HCT116 (cell line): ENCODE results near the gene TNS3. TPM values are rescaled to one million over a fixed set of nuclear protein-coding genes. Genes with fewer than 3 reads are reported as not detected.

Experiments used
- ATAC-seq: fragments of 200-7000 bp; cut with Tn5 transposase; 2 replicates; pipeline ENCODE4 v1.9.1; 2020; ENCODE audit warnings: mild to moderate bottlenecking, moderate library complexity
- BruUV-seq: library from RNA; stranded (reverse); fragments of 400-500 nt; replicated peaks from 2 replicates; lab custom pipeline; 2021; lab: Mats Ljungman, UMichigan
- CTCF ChIA-PET: fragments of 300-600 bp; sonication (Branson Sonifier 250); formaldehyde crosslinking; loops from one replicate; lab custom pipeline; 2021; ENCODE audit warnings: antibody characterized with exemption; lab: Charles Lee
- POLR2A ChIA-PET: fragments of 300-600, 350-600 bp; sonication (Branson Sonifier 250); formaldehyde crosslinking; loops from one replicate; lab custom pipeline; 2021; ENCODE audit warnings: antibody characterized with exemption; lab: Charles Lee
- RAD21 ChIA-PET, 2 experiments: fragments of 300-600 bp; sonication (Branson Sonifier 250); formaldehyde crosslinking; loops; one replicate each; lab custom pipeline; 2023; ENCODE audit warnings: low total read pairs in 2 of 2; ENCODE audit not compliant: uncharacterized antibody in 2 of 2, unreplicated experiment in 2 of 2, low non-redundant PET in 1 of 2; lab: Charles Lee
- DNase-seq: peaks from one replicate; pipeline ENCODE4 v3.0.0-alpha.2; 2010; ENCODE audit warnings: low read depth, low spot score
- H2AFZ ChIP-seq: fragments of 200-600 bp; shearing (Covaris generic), sonication (generic); 2 replicates; pipeline ENCODE4 v1.6.1; 2017; ENCODE audit warnings: low read depth, mixed run types, mixed read lengths, antibody characterized with exemption, low read length; ENCODE audit not compliant: poor library complexity, severe bottlenecking
- H3K27ac ChIP-seq: 2 replicates; pipeline ENCODE4 v1.5.1; 2012; ENCODE audit warnings: low read depth, low read length
- H3K27me3 ChIP-seq: fragments of 200-600 bp; sonication (generic); 2 replicates; pipeline ENCODE4 v1.6.1; 2016; ENCODE audit warnings: mixed run types, low read length, mixed read lengths; ENCODE audit not compliant: insufficient read depth
- H3K36me3 ChIP-seq, 2 experiments: fragments of 200-500 bp in 1 of 2; fragments of 200-600 bp in 1 of 2; sonication (Bioruptor generic) in 1 of 2; sonication (generic) in 1 of 2; 2 replicates each; pipeline versions ENCODE4 v1.5.1 to v1.6.1; 2014 to 2016; ENCODE audit warnings: low read length in 2 of 2, inconsistent platforms in 1 of 2, mixed read lengths in 1 of 2, mixed run types in 1 of 2; ENCODE audit not compliant: insufficient read depth in 2 of 2, control insufficient read depth in 1 of 2
- H3K4me1 ChIP-seq, 2 experiments: fragments of 200-600 bp in 1 of 2; sonication (generic) in 1 of 2; 2 replicates each; pipeline versions ENCODE4 v1.5.1 to v1.6.1; 2012 to 2017; ENCODE audit warnings: low read length in 2 of 2, inconsistent platforms in 1 of 2, mild to moderate bottlenecking in 1 of 2, mixed read lengths in 1 of 2, mixed run types in 1 of 2, moderate library complexity in 1 of 2; ENCODE audit not compliant: insufficient read depth in 2 of 2, control insufficient read depth in 1 of 2
- H3K4me2 ChIP-seq: fragments of 200-600 bp; sonication (generic); 2 replicates; pipeline ENCODE4 v1.6.1; 2017; ENCODE audit warnings: mixed run types, low read length, mixed read lengths
- H3K4me3 ChIP-seq, 2 experiments: fragments of 200-600 bp in 1 of 2; sonication (generic) in 1 of 2; replicated peaks in 1 of 2; 2 replicates each; pipeline ENCODE4 v1.5.1; 2011 to 2016; ENCODE audit warnings: low read length in 2 of 2, control low read depth in 1 of 2, low read depth in 1 of 2, mild to moderate bottlenecking in 1 of 2, mixed read lengths in 1 of 2, mixed run types in 1 of 2
- H3K79me2 ChIP-seq: fragments of 200-600 bp; sonication (generic); 2 replicates; pipeline ENCODE4 v1.6.1; 2017; ENCODE audit warnings: mild to moderate bottlenecking, mixed run types, low read length, moderate library complexity, mixed read lengths; ENCODE audit not compliant: insufficient read depth
- H3K9ac ChIP-seq: fragments of 200-600 bp; sonication (generic); 2 replicates; pipeline ENCODE4 v1.6.1; 2016; ENCODE audit warnings: low read length, mixed read lengths
- H3K9me2 ChIP-seq: fragments of 200-600 bp; sonication (generic), shearing (Covaris generic); 2 replicates; pipeline ENCODE4 v1.6.1; 2017; ENCODE audit warnings: mixed run types, mild to moderate bottlenecking, moderate library complexity; ENCODE audit not compliant: insufficient read depth
- H3K9me3 ChIP-seq, 2 experiments: fragments of 200-500 bp in 1 of 2; fragments of 200-600 bp in 1 of 2; sonication (Bioruptor generic) in 1 of 2; sonication (generic) in 1 of 2; 2 replicates each; pipeline ENCODE4 v1.6.1; 2014 to 2017; ENCODE audit warnings: low read length in 2 of 2, mixed read lengths in 2 of 2, inconsistent platforms in 1 of 2, low read depth in 1 of 2, mild to moderate bottlenecking in 1 of 2, mixed run types in 1 of 2, moderate library complexity in 1 of 2; ENCODE audit not compliant: control insufficient read depth in 1 of 2, insufficient read depth in 1 of 2
- H4K20me1 ChIP-seq: fragments of 200-600 bp; sonication (generic), shearing (Covaris generic); 2 replicates; pipeline ENCODE4 v1.6.1; 2017; ENCODE audit warnings: mixed run types, mild to moderate bottlenecking, moderate library complexity; ENCODE audit not compliant: insufficient read depth
- CBX3 ChIP-seq: IDR thresholded peaks from 2 replicates; pipeline ENCODE4 v1.6.1; 2012; ENCODE audit warnings: low read depth
- CEBPB ChIP-seq: IDR thresholded peaks from 2 replicates; pipeline ENCODE4 v1.6.1; 2012; ENCODE audit warnings: low read depth
- EGR1 ChIP-seq: IDR thresholded peaks from 2 replicates; pipeline ENCODE4 v1.6.1; 2012; ENCODE audit warnings: low read depth
- ELF1 ChIP-seq: IDR thresholded peaks from 2 replicates; pipeline ENCODE4 v1.6.1; 2012; ENCODE audit warnings: low read depth, borderline replicate concordance
- EZH2 ChIP-seq: fragments of 200-600 bp; sonication (generic); IDR thresholded peaks from 2 replicates; pipeline ENCODE4 v1.6.1; 2017; ENCODE audit warnings: antibody characterized with exemption, mixed run types
- EZH2phosphoT487 ChIP-seq: fragments of 200-600 bp; IDR thresholded peaks from 2 replicates; pipeline ENCODE4 v1.6.1; 2018; ENCODE audit warnings: antibody characterized with exemption, borderline replicate concordance
- FOSL1 ChIP-seq: IDR thresholded peaks from 2 replicates; pipeline ENCODE4 v1.6.1; 2012; ENCODE audit warnings: low read depth
- JUND ChIP-seq: IDR thresholded peaks from 2 replicates; pipeline ENCODE4 v1.6.1; 2012
- POLR2A ChIP-seq: IDR thresholded peaks from 2 replicates; pipeline ENCODE4 v1.7.0; 2011; ENCODE audit warnings: borderline replicate concordance; ENCODE audit not compliant: insufficient read depth, insufficient read length; ENCODE audit errors: extremely low read depth
- SRF ChIP-seq: IDR thresholded peaks from 2 replicates; pipeline ENCODE4 v1.6.1; 2012; ENCODE audit warnings: low read depth
- TCF7L2 ChIP-seq: IDR thresholded peaks from 2 replicates; pipeline ENCODE4 v1.7.0; 2011; ENCODE audit warnings: borderline replicate concordance, inconsistent platforms; ENCODE audit not compliant: insufficient read depth, insufficient read length; ENCODE audit errors: extremely low read depth
- YY1 ChIP-seq: IDR thresholded peaks from 2 replicates; pipeline ENCODE4 v1.6.1; 2011; ENCODE audit warnings: low read length, low read depth, moderate library complexity, mild to moderate bottlenecking; ENCODE audit not compliant: insufficient replicate concordance; ENCODE audit errors: extremely low read depth
- ZBTB33 ChIP-seq: IDR thresholded peaks from 2 replicates; pipeline ENCODE4 v1.6.1; 2011; ENCODE audit warnings: mild to moderate bottlenecking, low read length, moderate library complexity; ENCODE audit not compliant: insufficient replicate concordance; ENCODE audit errors: extremely low read depth
- ZFX ChIP-seq: fragments of 450-650 bp; IDR thresholded peaks from 2 replicates; pipeline ENCODE4 v1.6.1; 2017
- ZNF274 ChIP-seq: fragments of 200-500 bp; sonication (Bioruptor generic); IDR thresholded peaks from 2 replicates; pipeline ENCODE4 v1.6.1; 2014; ENCODE audit warnings: mild to moderate bottlenecking, low read depth, low read length, inconsistent platforms
- intact Hi-C: fragments of 100-400 bp; cut with micrococcal nuclease; formaldehyde crosslinking; loops from 2 replicates; pipeline ENCODE4 v1.10.0; 2022
- total RNA-seq: library from RNA; stranded (reverse); gene quantifications from one replicate; pipeline ENCODE4 v1.2.1, GENCODE V29; 2021; ENCODE audit not compliant: unreplicated experiment
- TF ChIP-seq, protein P1 (sequence below), 3 experiments: fragments of 200-600 bp in 1 of 3; sonication (generic) in 1 of 3; IDR thresholded peaks in 2 of 3; conservative IDR thresholded peaks in 1 of 3; 2 replicates each; pipeline ENCODE4 v1.5.1; 2012 to 2017; ENCODE audit warnings: low read depth in 2 of 3, low read length in 2 of 3, antibody characterized with exemption in 1 of 3, borderline replicate concordance in 1 of 3, control low read depth in 1 of 3, mild to moderate bottlenecking in 1 of 3, mixed read lengths in 1 of 3, mixed run types in 1 of 3, moderate library complexity in 1 of 3; ENCODE audit not compliant: insufficient read depth in 1 of 3
- TF ChIP-seq, protein P2 (sequence below): IDR thresholded peaks from 2 replicates; pipeline ENCODE4 v1.6.1; 2012; ENCODE audit warnings: low read depth
- TF ChIP-seq, protein P3 (sequence below): IDR thresholded peaks from 2 replicates; pipeline ENCODE4 v1.6.1; 2012

The TNS3 gene
- total RNA-seq, 1 experiment from 2014 or later, result 9.1 TPM

DNA sequence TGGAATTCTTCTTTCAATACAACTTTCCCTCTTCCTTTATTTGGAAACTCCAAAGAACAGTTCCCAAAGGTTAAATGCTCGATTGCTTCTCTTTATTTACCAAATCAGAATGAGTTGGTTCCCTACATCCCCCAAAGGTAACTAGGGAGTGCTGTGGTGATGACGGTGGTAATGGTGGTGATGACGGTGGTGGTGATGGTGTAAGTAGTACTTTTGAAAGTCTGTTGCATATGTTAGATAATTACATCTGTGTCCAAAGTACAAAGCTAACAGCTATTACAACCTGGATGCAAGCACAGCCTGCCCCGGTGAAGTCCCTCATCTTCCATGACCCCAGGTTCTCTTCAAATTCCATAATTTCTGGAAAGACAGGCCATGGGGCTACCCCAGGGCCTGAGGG is 115.1 kb downstream of the TNS3 start:
- ATAC-seq, result no peak
- DNase-seq, result no peak
- Histone ChIP-seq H3K79me2 (no peaks in the 10 kb centered on the region), H3K27ac (no peak overlapping the region), H2AFZ (no peak overlapping the region), H3K27me3 (no peaks in the 10 kb centered on the region), H3K4me2 (no peak overlapping the region), H3K36me3 (no peaks in the 10 kb centered on the region), H3K4me3 (no peak overlapping the region), H3K9ac (no peak overlapping the region), H3K9me3 (no peaks in the 10 kb centered on the region), H3K4me1 (peaks cover 21 to 27% of the 10 kb centered on the region in 2 experiments), H4K20me1 (no peaks in the 10 kb centered on the region), H3K9me2 (no peaks in the 10 kb centered on the region)
- POLR2A ChIA-PET, result no interaction called here
- RAD21 ChIA-PET, result no interaction called here
- TF ChIP-seq, protein P1, sequence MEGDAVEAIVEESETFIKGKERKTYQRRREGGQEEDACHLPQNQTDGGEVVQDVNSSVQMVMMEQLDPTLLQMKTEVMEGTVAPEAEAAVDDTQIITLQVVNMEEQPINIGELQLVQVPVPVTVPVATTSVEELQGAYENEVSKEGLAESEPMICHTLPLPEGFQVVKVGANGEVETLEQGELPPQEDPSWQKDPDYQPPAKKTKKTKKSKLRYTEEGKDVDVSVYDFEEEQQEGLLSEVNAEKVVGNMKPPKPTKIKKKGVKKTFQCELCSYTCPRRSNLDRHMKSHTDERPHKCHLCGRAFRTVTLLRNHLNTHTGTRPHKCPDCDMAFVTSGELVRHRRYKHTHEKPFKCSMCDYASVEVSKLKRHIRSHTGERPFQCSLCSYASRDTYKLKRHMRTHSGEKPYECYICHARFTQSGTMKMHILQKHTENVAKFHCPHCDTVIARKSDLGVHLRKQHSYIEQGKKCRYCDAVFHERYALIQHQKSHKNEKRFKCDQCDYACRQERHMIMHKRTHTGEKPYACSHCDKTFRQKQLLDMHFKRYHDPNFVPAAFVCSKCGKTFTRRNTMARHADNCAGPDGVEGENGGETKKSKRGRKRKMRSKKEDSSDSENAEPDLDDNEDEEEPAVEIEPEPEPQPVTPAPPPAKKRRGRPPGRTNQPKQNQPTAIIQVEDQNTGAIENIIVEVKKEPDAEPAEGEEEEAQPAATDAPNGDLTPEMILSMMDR (IDR thresholded peaks at IDR 0.05 in 2 of 3, conservative IDR thresholded peaks at IDR 0.05 in 1 of 3; ENCODE audit: borderline replicate concordance in 1 of 3, insufficient read depth in 1 of 3, low read depth in 2 of 3, low read length in 2 of 3), result no peak
- TF ChIP-seq FOSL1 (no peak), EZH2 (no peak), ZNF274 (no peak), EZH2phosphoT487 (no peak), CBX3 (no peak), YY1 (no peak), ZFX (no peak), ZBTB33 (no peak), ELF1 (no peak), SRF (no peak), TCF7L2 (no peak), POLR2A (no peak), JUND (no peak), EGR1 (no peak), CEBPB (no peak)
- TF ChIP-seq, protein P2, sequence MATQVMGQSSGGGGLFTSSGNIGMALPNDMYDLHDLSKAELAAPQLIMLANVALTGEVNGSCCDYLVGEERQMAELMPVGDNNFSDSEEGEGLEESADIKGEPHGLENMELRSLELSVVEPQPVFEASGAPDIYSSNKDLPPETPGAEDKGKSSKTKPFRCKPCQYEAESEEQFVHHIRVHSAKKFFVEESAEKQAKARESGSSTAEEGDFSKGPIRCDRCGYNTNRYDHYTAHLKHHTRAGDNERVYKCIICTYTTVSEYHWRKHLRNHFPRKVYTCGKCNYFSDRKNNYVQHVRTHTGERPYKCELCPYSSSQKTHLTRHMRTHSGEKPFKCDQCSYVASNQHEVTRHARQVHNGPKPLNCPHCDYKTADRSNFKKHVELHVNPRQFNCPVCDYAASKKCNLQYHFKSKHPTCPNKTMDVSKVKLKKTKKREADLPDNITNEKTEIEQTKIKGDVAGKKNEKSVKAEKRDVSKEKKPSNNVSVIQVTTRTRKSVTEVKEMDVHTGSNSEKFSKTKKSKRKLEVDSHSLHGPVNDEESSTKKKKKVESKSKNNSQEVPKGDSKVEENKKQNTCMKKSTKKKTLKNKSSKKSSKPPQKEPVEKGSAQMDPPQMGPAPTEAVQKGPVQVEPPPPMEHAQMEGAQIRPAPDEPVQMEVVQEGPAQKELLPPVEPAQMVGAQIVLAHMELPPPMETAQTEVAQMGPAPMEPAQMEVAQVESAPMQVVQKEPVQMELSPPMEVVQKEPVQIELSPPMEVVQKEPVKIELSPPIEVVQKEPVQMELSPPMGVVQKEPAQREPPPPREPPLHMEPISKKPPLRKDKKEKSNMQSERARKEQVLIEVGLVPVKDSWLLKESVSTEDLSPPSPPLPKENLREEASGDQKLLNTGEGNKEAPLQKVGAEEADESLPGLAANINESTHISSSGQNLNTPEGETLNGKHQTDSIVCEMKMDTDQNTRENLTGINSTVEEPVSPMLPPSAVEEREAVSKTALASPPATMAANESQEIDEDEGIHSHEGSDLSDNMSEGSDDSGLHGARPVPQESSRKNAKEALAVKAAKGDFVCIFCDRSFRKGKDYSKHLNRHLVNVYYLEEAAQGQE, result no peak
- TF ChIP-seq, protein P3, sequence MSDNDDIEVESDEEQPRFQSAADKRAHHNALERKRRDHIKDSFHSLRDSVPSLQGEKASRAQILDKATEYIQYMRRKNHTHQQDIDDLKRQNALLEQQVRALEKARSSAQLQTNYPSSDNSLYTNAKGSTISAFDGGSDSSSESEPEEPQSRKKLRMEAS, result no peak
- BruUV-seq, result no TSS peak
- CTCF ChIA-PET, result no interaction called here
- intact Hi-C loops, result no loop called here
